SJSA1 (cell line): ENCODE data around the gene DLGAP1. TPM values are rescaled to one million over a fixed set of nuclear protein-coding genes. Genes with fewer than 3 reads are reported as not detected.
A peak's percentile ranks its signal among the peaks of the same experiment; 100 is the strongest.
"Not testable (repeated sequence)": the region's sequence is repeated elsewhere in the genome, so short reads cannot be mapped to it uniquely, and the experiment has no call there.

Source experiments
- DNase-seq, 2 experiments: peaks; one replicate each; pipeline ENCODE4 v3.0.0-alpha.2; 2015 to 2020; ENCODE audit warnings: low spot score in 2 of 2, low read depth in 1 of 2
- H3K27ac ChIP-seq: fragments of 250-450 bp; sonication (Bioruptor Pico); 2 replicates; pipeline ENCODE4 v1.5.1; 2020; ENCODE audit warnings: mild to moderate bottlenecking, moderate library complexity
- H3K27me3 ChIP-seq: fragments of 250-450 bp; sonication (Bioruptor Pico); replicated peaks from 2 replicates; pipeline ENCODE4 v1.5.1; 2020; ENCODE audit warnings: mild to moderate bottlenecking, moderate library complexity
- H3K36me3 ChIP-seq: fragments of 250-450 bp; sonication (Bioruptor Pico); 2 replicates; pipeline ENCODE4 v1.5.1; 2020; ENCODE audit warnings: mild to moderate bottlenecking
- H3K4me1 ChIP-seq: fragments of 250-450 bp; sonication (Bioruptor Pico); replicated peaks from 2 replicates; pipeline ENCODE4 v1.6.1; 2021; ENCODE audit warnings: mild to moderate bottlenecking
- H3K4me3 ChIP-seq: fragments of 250-450 bp; sonication (Bioruptor Pico); 2 replicates; pipeline ENCODE4 v1.5.1; 2020; ENCODE audit warnings: mild to moderate bottlenecking
- H3K9me3 ChIP-seq: fragments of 250-450 bp; sonication (Bioruptor Pico); replicated peaks from 2 replicates; pipeline ENCODE4 v1.5.1; 2020; ENCODE audit warnings: mild to moderate bottlenecking
- total RNA-seq: library from RNA; depleted of rRNA; stranded (reverse); fragments of >200 nt; shearing (Covaris generic); gene quantifications from 2 replicates; pipeline ENCODE4 v1.2.3, GENCODE V29; 2014

DLGAP1 gene
- total RNA-seq, 1 experiment from 2014 or later, result not detected

GRCh38 chr18:3660739-3661515 is 794.2 kb downstream of the DLGAP1 start:
- H3K27ac ChIP-seq, result no peak overlapping the region
- peaks cover 14% of the 10 kb centered on the region for H3K4me1 ChIP-seq
- H3K9me3 ChIP-seq, result no peaks in the 10 kb centered on the region
- DNase-seq, result no peak
- H3K36me3 ChIP-seq, result no peaks in the 10 kb centered on the region
- no peak overlapping the region for H3K4me3 ChIP-seq
- no peaks in the 10 kb centered on the region for H3K27me3 ChIP-seq

GRCh38 chr18:3658529-3658928 is 796.6 kb downstream of the DLGAP1 start:
- H3K27ac ChIP-seq, result no peak overlapping the region
- no peaks in the 10 kb centered on the region for H3K36me3 ChIP-seq
- H3K27me3 ChIP-seq, result no peaks in the 10 kb centered on the region
- no peak for DNase-seq
- no peaks in the 10 kb centered on the region for H3K9me3 ChIP-seq
- no peak overlapping the region for H3K4me3 ChIP-seq
- H3K4me1 ChIP-seq, result peaks cover 10% of the 10 kb centered on the region

GRCh38 chr18:3655254-3656050 is 799.7 kb downstream of the DLGAP1 start:
- H3K36me3 ChIP-seq, result no peaks in the 10 kb centered on the region
- H3K9me3 ChIP-seq, result no peaks in the 10 kb centered on the region
- peaks cover 41% of the 10 kb centered on the region for H3K4me1 ChIP-seq
- H3K27ac ChIP-seq, result no peak overlapping the region
- no peak for DNase-seq
- no peak overlapping the region for H3K4me3 ChIP-seq
- no peaks in the 10 kb centered on the region for H3K27me3 ChIP-seq

DNA sequence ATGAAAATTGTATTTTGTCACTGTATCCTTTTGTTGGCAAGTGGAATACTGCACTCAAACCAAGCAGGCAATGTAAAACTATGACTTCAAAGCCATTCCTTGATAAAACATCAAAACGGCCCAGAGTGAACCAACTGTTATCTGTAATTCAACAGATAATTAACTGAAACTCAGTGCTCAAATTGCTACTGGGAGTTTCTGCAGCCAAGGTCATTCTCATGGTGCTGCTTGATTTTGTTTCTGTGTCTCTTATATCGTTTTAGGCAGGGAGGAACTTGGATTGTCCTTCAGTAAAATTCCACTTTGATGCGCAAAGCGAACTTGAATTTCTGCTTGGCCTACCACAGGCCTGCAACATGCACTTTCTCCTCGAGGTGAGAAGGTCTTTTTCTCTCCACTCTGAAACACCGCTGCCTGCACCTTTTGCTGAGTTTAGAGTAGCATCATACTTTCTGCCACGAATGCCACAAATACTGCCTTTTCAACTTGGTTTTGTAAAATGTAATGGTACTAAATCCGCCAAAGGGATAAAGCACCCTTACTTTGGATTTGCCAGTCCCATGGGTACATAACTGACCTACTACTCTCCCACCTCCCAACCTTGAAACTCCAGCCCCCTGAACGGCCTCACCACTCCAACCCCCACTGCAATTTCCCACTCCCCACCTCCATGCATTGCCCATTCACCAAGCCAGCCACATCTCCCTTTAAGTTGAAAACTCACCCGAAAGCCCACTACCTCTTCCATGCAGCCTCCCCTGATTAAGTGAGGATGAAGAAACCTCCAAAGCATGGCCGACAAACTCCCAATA is 800.5 kb downstream of the DLGAP1 start:
- H3K4me1 ChIP-seq, result peaks cover 49% of the 10 kb centered on the region
- H3K36me3 ChIP-seq, result no peaks in the 10 kb centered on the region
- H3K9me3 ChIP-seq, result no peaks in the 10 kb centered on the region
- H3K4me3 ChIP-seq, result no peak overlapping the region
- H3K27ac ChIP-seq, result peak overlapping the region; percentile 91; the same call in 1 of the 2 replicates
- no peak for DNase-seq
- H3K27me3 ChIP-seq, result no peaks in the 10 kb centered on the region

DNA sequence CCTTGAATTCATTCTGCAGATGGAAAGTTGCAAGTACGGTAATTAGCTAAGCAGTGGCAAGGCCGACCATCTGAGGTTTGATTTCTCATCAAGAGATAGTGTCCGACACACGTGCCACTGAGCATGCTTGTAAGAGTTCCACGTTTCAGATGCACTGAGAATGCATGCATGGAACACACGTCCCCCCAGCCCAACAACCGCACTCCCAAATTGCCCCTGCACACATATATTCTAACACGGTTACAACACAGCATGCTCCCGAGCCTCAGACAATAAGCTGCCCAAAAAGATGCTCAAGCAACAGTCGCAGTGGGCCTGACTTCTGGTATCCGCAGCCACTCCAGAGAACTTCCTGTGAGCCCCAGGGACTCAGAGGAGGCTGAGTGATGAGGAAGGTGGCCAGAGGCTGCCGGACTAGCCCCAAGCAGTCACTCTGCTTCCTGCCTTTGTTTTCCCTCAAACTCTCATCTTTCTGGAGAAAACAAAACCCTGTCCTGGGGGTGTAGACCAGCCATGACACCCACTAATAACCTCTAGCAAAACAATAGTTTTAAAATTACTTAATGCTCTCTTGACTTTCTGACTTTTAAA is 801.2 kb downstream of the DLGAP1 start:
- Histone ChIP-seq H3K4me1 (peaks cover 56% of the 10 kb centered on the region), H3K9me3 (no peaks in the 10 kb centered on the region), H3K36me3 (no peaks in the 10 kb centered on the region), H3K27me3 (no peaks in the 10 kb centered on the region), H3K4me3 (no peak overlapping the region), H3K27ac (peak overlapping the region; percentile 91)
- DNase-seq, result peak in 1 of 2 experiments; percentile 15

DNA sequence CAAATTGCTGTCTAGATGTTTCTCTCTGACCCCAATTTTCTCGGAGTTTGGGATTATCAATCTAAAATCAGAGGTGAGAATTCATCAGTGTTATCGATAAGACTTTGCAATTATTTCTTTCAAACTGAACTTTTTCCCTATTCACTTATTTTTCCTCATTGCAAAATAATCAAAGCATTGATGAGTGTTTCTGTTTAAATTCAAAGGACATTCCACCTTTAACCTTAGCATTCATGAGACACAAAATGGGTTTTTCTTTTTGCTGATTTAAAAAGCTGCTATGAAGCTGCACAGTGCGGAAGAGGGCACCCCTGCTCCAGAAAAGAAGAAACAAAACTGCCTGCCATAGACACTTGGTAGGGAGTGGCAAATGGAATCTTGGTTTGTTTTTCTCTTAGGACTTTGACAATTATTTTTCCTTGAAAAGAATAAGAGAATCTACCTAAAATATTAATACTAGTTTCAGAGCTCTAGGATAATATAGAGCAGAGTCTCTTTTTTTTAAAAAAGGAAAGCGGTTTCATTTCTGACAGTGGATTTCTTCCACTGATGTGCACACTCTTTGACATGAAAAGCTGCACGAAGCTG is 801.8 kb downstream of the DLGAP1 start:
- Histone ChIP-seq H3K4me1 (peaks cover 62% of the 10 kb centered on the region), H3K27me3 (no peaks in the 10 kb centered on the region), H3K36me3 (no peaks in the 10 kb centered on the region), H3K4me3 (peak overlapping the region; percentile 19), H3K9me3 (no peaks in the 10 kb centered on the region), H3K27ac (peak overlapping the region; percentile 91)
- no peak for DNase-seq

DNA sequence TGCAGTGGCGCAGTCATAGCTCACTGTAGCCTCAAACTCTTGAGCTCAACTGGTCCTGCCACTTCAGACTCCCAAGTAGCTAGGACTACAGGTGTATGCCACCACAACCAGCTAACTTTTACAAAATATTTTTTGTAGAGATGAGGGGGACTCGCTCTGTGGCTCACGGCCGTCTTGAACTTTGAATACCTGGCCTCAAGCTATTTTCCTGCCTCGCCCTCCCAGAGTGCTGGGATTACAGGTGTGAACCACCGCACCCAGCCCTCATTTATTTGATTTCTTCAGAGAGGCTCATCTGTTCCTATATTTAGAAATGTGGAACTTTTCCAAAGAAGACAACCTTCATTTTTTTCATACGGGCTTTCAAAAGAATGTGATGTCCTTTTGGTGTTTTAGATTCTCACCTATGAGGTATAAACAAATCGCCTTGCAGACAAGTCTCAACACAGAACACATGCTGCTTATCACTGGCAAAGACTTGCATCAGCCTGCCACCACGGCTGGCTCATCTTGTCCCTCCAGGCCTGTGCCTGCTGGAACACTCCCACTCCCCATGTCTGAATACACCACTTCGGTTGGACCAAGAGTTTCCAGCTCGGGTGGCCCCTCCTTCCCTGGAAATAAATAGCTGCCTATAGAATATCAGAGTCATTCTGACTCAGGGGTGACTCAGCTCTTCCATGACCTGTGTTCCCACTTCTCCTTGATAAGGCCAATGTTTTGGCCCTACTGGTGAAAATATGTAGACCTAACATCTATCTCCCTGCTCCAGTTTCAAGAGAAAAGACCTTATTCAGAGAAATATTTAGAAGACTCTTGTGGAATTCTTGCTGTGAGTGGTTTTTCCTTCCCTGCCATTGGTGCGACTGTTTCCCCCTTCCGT is 802.5 kb downstream of the DLGAP1 start:
- H3K4me3 ChIP-seq, result peak overlapping the region; percentile 19
- no peaks in the 10 kb centered on the region for H3K9me3 ChIP-seq
- DNase-seq, result peak; percentile 96 to 97
- peak overlapping the region; percentile 91 for H3K27ac ChIP-seq
- H3K36me3 ChIP-seq, result no peaks in the 10 kb centered on the region
- peaks cover 64% of the 10 kb centered on the region for H3K4me1 ChIP-seq
- no peaks in the 10 kb centered on the region for H3K27me3 ChIP-seq

GRCh38 chr18:3651266-3651665 is 803.8 kb downstream of the DLGAP1 start:
- Histone ChIP-seq H3K4me3 (no peak overlapping the region), H3K36me3 (no peaks in the 10 kb centered on the region), H3K27me3 (no peaks in the 10 kb centered on the region), H3K9me3 (no peaks in the 10 kb centered on the region), H3K4me1 (peaks cover 64% of the 10 kb centered on the region), H3K27ac (peak overlapping the region; percentile 91)
- DNase-seq, result peak in 1 of 2 experiments; percentile 53

- not testable (repeated sequence) for H3K36me3 ChIP-seq, H3K4me3 ChIP-seq, H3K27me3 ChIP-seq, H3K9me3 ChIP-seq
- DNase-seq, result peak; percentile 86 to 90
- H3K4me1 ChIP-seq, result peaks cover 64% of the 10 kb centered on the region
- H3K27ac ChIP-seq, result peak overlapping the region; percentile 91
Observed at GRCh38 chr18:3650521-3651042, 804.5 kb downstream of the DLGAP1 start.

DNA sequence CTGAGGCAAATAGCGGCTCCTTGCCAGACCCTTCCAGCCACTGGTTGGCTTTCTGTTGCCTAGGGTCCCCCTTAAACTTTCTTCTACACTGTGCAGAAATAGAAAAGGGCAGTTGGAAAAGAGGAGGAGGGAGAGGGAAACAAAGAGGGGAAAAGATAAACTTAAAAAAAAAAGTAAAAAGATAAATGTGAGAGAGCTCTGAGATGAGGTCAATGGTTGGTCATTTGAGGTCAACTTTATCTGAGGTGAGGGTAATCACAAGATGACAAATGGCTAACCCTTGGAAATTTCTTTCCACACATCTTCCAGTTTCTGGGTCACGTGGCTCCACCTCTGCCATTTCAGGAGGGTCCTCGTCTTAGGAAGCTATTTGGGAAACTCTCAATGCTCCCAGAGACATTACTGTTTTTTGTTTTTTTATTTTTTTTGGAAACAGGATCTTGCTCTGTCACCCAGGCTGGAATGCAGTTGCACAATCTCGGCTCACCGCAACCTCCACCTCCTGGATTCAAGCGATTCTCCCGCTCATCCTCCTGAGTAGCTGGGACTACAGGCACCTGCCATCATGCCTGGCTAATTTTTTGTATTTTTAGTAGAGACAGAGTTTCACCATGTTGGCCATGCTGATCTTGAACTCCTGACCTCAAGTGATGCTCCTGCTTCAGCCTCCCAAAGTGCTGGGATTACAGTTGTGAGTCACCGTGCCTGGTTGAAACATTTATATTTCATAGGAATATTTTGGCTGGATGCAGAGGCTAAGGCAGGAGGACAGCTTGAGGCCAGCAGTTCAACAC is 805.3 kb downstream of the DLGAP1 start:
- no peaks in the 10 kb centered on the region for H3K36me3 ChIP-seq
- peaks cover 64% of the 10 kb centered on the region for H3K4me1 ChIP-seq
- no peaks in the 10 kb centered on the region for H3K27me3 ChIP-seq
- peak; percentile 81 to 83 for DNase-seq
- no peaks in the 10 kb centered on the region for H3K9me3 ChIP-seq
- no peak overlapping the region for H3K4me3 ChIP-seq
- H3K27ac ChIP-seq, result peak overlapping the region; percentile 91

- peaks cover 61% of the 10 kb centered on the region for H3K4me1 ChIP-seq
- H3K27me3 ChIP-seq, result no peaks in the 10 kb centered on the region
- DNase-seq, result peak in 1 of 2 experiments; percentile 18
- H3K9me3 ChIP-seq, result no peaks in the 10 kb centered on the region
- peak overlapping the region; percentile 91 for H3K27ac ChIP-seq
- no peak overlapping the region for H3K4me3 ChIP-seq
- no peaks in the 10 kb centered on the region for H3K36me3 ChIP-seq
Observed at GRCh38 chr18:3649135-3649632, 805.9 kb downstream of the DLGAP1 start.
